Ishikawa (cell line): ENCODE results near the gene ABL1.

Source experiments
- CEBPB ChIP-seq: IDR thresholded peaks from 2 replicates; pipeline ENCODE4 v1.6.1; 2012
- CREB1 ChIP-seq: IDR thresholded peaks from 2 replicates; pipeline ENCODE4 v1.6.1; 2012; ENCODE audit warnings: low read depth
- EGR1 ChIP-seq: IDR thresholded peaks from 2 replicates; pipeline ENCODE4 v1.6.1; 2012
- EP300 ChIP-seq: IDR thresholded peaks from 2 replicates; pipeline ENCODE4 v1.6.1; 2012; ENCODE audit warnings: borderline replicate concordance
- FOXM1 ChIP-seq: IDR thresholded peaks from 2 replicates; pipeline ENCODE4 v1.6.1; 2012; ENCODE audit warnings: low read depth, borderline replicate concordance
- RAD21 ChIP-seq: IDR thresholded peaks from 2 replicates; pipeline ENCODE4 v1.6.1; 2012; ENCODE audit warnings: low read depth
- TAF1 ChIP-seq: IDR thresholded peaks from 2 replicates; pipeline ENCODE4 v1.6.1; 2012; ENCODE audit warnings: low read depth, mild to moderate bottlenecking
- TCF12 ChIP-seq: IDR thresholded peaks from 2 replicates; pipeline ENCODE4 v1.6.1; 2012; ENCODE audit warnings: low read depth
- TEAD4 ChIP-seq: IDR thresholded peaks from 2 replicates; pipeline ENCODE4 v1.6.1; 2012
- YY1 ChIP-seq: IDR thresholded peaks from 2 replicates; pipeline ENCODE4 v1.6.1; 2012; ENCODE audit warnings: low read depth
- TF ChIP-seq, protein P1 (sequence below): IDR thresholded peaks from 2 replicates; pipeline ENCODE4 v1.6.1; 2012
- TF ChIP-seq, protein P2 (sequence below): IDR thresholded peaks from 2 replicates; pipeline ENCODE4 v1.6.1; 2012
- TF ChIP-seq, protein P3 (sequence below): IDR thresholded peaks from 2 replicates; pipeline ENCODE4 v1.6.1; 2012; ENCODE audit warnings: low read depth, mild to moderate bottlenecking

DNA sequence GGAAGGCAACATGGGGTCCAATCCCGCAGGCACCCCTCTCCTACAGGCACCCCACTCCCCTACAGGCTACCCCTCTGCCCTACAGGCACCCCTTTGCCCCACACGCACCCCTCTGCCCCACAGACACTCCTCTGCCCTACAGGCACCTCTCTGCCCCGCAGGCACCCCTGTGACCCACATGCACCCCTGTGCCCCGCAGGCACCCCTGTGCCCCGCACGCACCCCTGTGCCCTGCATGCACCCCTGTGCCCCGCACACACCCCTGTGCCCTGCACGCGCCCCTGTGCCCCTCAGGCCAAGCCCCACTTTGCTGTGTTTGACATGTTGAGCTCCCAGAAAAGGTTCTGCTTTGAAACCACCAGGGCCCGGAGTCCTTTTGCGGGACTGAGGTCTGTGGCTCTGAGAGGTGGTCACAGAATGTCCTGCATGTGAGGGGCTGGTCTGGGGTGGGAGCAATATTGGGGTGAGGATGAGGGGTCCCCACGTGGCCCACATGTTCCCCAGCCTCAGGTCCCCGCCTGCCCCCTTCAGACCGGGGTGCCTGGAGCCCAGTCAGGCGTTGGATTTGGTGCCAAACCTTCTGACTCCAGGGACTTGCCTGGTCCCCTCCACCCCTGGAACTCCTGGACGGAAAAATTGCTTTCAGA, 62.2 kb downstream of the ABL1 start:
- no peak for TF ChIP-seq TAF1
- TF ChIP-seq CEBPB, result no peak
- TF ChIP-seq TEAD4, result no peak
- no peak for TF ChIP-seq YY1
- no peak for TF ChIP-seq EP300
- TF ChIP-seq, protein P1, sequence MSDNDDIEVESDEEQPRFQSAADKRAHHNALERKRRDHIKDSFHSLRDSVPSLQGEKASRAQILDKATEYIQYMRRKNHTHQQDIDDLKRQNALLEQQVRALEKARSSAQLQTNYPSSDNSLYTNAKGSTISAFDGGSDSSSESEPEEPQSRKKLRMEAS, result no peak
- no peak for TF ChIP-seq FOXM1
- no peak for TF ChIP-seq CREB1
- TF ChIP-seq, protein P2, sequence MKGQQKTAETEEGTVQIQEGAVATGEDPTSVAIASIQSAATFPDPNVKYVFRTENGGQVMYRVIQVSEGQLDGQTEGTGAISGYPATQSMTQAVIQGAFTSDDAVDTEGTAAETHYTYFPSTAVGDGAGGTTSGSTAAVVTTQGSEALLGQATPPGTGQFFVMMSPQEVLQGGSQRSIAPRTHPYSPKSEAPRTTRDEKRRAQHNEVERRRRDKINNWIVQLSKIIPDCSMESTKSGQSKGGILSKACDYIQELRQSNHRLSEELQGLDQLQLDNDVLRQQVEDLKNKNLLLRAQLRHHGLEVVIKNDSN, result no peak
- TF ChIP-seq, protein P3, sequence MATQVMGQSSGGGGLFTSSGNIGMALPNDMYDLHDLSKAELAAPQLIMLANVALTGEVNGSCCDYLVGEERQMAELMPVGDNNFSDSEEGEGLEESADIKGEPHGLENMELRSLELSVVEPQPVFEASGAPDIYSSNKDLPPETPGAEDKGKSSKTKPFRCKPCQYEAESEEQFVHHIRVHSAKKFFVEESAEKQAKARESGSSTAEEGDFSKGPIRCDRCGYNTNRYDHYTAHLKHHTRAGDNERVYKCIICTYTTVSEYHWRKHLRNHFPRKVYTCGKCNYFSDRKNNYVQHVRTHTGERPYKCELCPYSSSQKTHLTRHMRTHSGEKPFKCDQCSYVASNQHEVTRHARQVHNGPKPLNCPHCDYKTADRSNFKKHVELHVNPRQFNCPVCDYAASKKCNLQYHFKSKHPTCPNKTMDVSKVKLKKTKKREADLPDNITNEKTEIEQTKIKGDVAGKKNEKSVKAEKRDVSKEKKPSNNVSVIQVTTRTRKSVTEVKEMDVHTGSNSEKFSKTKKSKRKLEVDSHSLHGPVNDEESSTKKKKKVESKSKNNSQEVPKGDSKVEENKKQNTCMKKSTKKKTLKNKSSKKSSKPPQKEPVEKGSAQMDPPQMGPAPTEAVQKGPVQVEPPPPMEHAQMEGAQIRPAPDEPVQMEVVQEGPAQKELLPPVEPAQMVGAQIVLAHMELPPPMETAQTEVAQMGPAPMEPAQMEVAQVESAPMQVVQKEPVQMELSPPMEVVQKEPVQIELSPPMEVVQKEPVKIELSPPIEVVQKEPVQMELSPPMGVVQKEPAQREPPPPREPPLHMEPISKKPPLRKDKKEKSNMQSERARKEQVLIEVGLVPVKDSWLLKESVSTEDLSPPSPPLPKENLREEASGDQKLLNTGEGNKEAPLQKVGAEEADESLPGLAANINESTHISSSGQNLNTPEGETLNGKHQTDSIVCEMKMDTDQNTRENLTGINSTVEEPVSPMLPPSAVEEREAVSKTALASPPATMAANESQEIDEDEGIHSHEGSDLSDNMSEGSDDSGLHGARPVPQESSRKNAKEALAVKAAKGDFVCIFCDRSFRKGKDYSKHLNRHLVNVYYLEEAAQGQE, result no peak
- TF ChIP-seq RAD21, result no peak
- TF ChIP-seq EGR1, result no peak
- no peak for TF ChIP-seq TCF12
